Glutamatergic neuron (in vitro differentiated cells): ENCODE data around the gene MMS19. TPM values are rescaled to one million over a fixed set of nuclear protein-coding genes. Genes with fewer than 3 reads are reported as not detected.

Experiments
- DNase-seq: peaks from one replicate; pipeline ENCODE4 v3.0.0; 2022
- H3K27ac Mint-ChIP-seq: one replicate; pipeline ENCODE4 v1.8.0; 2020; ENCODE audit warnings: mild to moderate bottlenecking, mixed read lengths, inconsistent platforms; ENCODE audit not compliant: unreplicated experiment
- H3K27me3 Mint-ChIP-seq: one replicate; pipeline ENCODE4 v1.8.0; 2020; ENCODE audit warnings: mild to moderate bottlenecking, moderate library complexity, mixed read lengths, inconsistent platforms; ENCODE audit not compliant: unreplicated experiment
- H3K36me3 Mint-ChIP-seq: one replicate; pipeline ENCODE4 v1.8.0; 2020; ENCODE audit warnings: mild to moderate bottlenecking, mixed read lengths, inconsistent platforms; ENCODE audit not compliant: unreplicated experiment
- H3K4me1 Mint-ChIP-seq: one replicate; pipeline ENCODE4 v1.8.0; 2020; ENCODE audit warnings: mild to moderate bottlenecking, low read depth, mixed read lengths, inconsistent platforms; ENCODE audit not compliant: unreplicated experiment
- H3K4me3 Mint-ChIP-seq: one replicate; pipeline ENCODE4 v1.8.0; 2020; ENCODE audit warnings: mild to moderate bottlenecking, mixed read lengths, inconsistent platforms; ENCODE audit not compliant: unreplicated experiment
- H3K9me3 Mint-ChIP-seq: one replicate; pipeline ENCODE4 v1.8.0; 2020; ENCODE audit warnings: mild to moderate bottlenecking, moderate library complexity, mixed read lengths, inconsistent platforms; ENCODE audit not compliant: unreplicated experiment
- CTCF ChIP-seq: fragments of 200-600 bp; sonication (generic); IDR thresholded peaks from one replicate; pipeline ENCODE4 v1.5.0; 2021; ENCODE audit not compliant: partially characterized antibody, unreplicated experiment
- total RNA-seq: library from RNA; stranded (reverse); fragmentation: NEBNext Ultra II Directional; extraction: Animal tissue kit (Norgen Biotek cat#: 25700); gene quantifications from one replicate; pipeline ENCODE4 v1.2.1, GENCODE V29; 2021; ENCODE audit not compliant: unreplicated experiment

Gene MMS19
- total RNA-seq, 1 donor from 2014 or later = 139 TPM

DNA sequence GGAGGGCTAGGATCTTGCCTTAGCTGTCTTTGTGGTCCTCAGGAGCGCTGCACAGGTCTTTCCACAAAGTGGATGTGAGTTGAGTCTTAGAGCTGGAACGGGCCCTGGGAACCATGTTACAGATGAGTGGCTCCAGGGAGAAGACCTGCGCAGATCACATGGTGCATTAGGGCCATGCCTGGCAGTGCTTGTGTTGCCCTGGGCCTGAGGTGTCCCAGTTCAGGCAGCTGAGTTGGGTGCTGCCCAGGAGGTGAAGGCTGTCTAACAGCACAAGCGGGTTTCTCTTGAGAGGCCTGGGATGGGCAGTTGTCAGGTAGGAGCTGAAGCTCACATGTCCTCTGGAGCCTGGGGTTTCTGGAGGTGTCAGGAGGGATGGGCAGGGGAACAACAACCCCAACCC, 40.6 kb upstream of the MMS19 start:
- Mint-ChIP-seq H3K27ac (no peak overlapping the region), H3K4me1 (peaks cover 13% of the 10 kb centered on the region), H3K9me3 (peaks cover 12% of the 10 kb centered on the region), H3K36me3 (no peaks in the 10 kb centered on the region), H3K4me3 (no peak overlapping the region), H3K27me3 (peaks cover 9% of the 10 kb centered on the region)
- no peak for TF ChIP-seq CTCF
- DNase-seq = no peak

- no peak for DNase-seq
- peaks cover 8% of the 10 kb centered on the region for H3K9me3 Mint-ChIP-seq
- no peaks in the 10 kb centered on the region for H3K36me3 Mint-ChIP-seq
- H3K4me1 Mint-ChIP-seq = peaks cover 9% of the 10 kb centered on the region
- peaks cover 8% of the 10 kb centered on the region for H3K27me3 Mint-ChIP-seq
- H3K27ac Mint-ChIP-seq = no peak overlapping the region
- TF ChIP-seq CTCF = no peak
- H3K4me3 Mint-ChIP-seq = no peak overlapping the region
These were observed 40.2 kb upstream of the MMS19 start for GRCh38 chr10:97538411-97538810.

DNA sequence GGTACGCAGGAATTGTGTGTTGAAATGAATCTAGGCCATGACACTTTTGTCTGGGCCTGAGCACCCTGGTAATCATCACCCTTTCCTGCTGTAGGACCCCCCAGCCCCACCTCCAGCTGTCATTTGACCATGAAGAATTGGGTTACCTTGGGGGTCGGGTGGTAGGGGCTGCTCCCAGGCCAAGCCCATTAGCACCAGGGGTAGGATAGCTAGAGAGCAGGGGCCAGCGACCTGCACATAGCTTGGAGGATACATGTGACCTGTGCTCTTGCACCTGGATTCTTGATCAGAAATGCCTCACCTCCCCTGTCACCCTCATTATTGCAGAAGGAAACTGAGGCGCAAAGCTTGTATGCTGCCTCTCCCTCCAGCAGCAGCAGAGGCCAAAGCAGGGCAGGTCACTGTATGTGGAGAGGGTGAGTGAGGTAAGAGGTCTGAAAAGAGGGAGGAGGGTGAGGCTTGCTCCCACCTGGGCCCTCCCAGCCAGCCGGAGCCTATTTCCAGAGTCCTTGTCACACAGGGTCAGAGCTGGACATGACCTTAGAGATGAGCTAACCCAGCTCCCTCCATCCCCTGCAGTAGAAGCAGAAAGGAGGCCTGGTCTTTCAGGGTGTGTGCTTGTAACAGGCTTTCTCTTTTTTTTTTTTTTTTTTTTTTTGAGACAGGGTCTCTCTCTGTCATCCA, 39.1 kb upstream of the MMS19 start:
- no peak overlapping the region for H3K4me3 Mint-ChIP-seq

GRCh38 chr10:97534746-97535367, 36.6 kb upstream of the MMS19 start:
- Mint-ChIP-seq H3K4me1 (peaks cover 4% of the 10 kb centered on the region), H3K27me3 (peaks cover 4% of the 10 kb centered on the region), H3K9me3 (peaks cover 4% of the 10 kb centered on the region), H3K36me3 (peaks cover 3% of the 10 kb centered on the region), H3K4me3 (no peak overlapping the region), H3K27ac (no peak overlapping the region)
- peak; percentile 46 for TF ChIP-seq CTCF
- DNase-seq = peak; percentile 49

More for the DNA sequence above, 39.1 kb upstream of the MMS19 start:
- H3K4me1 Mint-ChIP-seq = peaks cover 5% of the 10 kb centered on the region
- H3K27ac Mint-ChIP-seq = no peak overlapping the region
- peaks cover 2% of the 10 kb centered on the region for H3K27me3 Mint-ChIP-seq
- DNase-seq = no peak
- no peaks in the 10 kb centered on the region for H3K36me3 Mint-ChIP-seq
- TF ChIP-seq CTCF = no peak
- H3K9me3 Mint-ChIP-seq = peaks cover 2% of the 10 kb centered on the region

DNA sequence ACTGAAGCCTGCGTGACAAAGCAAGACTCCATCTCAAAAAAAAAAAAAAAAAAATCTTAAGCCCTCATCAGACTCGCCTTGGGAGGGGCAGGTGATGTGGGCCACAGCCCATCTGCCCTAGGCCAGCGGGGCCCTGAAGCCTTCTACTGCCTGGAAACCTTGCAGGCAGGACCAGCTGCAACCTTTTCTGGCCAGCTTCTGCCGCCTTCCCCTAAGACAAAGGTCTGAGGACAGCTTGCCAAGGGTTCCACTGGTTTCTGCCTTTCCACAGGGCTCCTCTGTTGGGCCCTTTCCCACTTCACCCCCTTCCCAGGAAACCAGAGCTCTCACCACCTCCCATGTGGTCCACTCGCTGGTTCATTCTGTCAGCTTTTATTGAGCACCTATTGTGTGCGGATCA, 35.7 kb upstream of the MMS19 start:
- no peak for TF ChIP-seq CTCF
- Mint-ChIP-seq H3K27me3 (peaks cover 5% of the 10 kb centered on the region), H3K9me3 (peaks cover 6% of the 10 kb centered on the region), H3K4me1 (peaks cover 4% of the 10 kb centered on the region), H3K4me3 (no peak overlapping the region), H3K27ac (no peak overlapping the region), H3K36me3 (peaks cover 6% of the 10 kb centered on the region)
- no peak for DNase-seq
